Measurements from ENCODE around the gene ZNHIT6.

The ZNHIT6 gene

GRCh38 chr1:85707990-85708828 is at the start of gene ZNHIT6:
TSS of gene ZNHIT6 (minus strand) at chr1:85708433. CDS start at chr1:85708284, 149 bp downstream.
- no peak for TF ChIP-seq GATA2 (IDR thresholded peaks at IDR 0.05; ENCODE audit: low read depth, low read length)
- no peak for TF ChIP-seq GATA3 (IDR thresholded peaks at IDR 0.05; ENCODE audit: low read depth, low read length)

- TF ChIP-seq GATA3 (IDR thresholded peaks at IDR 0.05; ENCODE audit: low read depth, low read length) (no peak), GATA2 (IDR thresholded peaks at IDR 0.05; ENCODE audit: low read depth, low read length) (no peak)
These were observed 48.6 kb upstream of the ZNHIT6 start for GRCh38 chr1:85756864-85757263.

GRCh38 chr1:85748120-85748519 is 39.9 kb upstream of the ZNHIT6 start:
- TF ChIP-seq GATA3 (IDR thresholded peaks at IDR 0.05; ENCODE audit: low read depth, low read length) (no peak), GATA2 (IDR thresholded peaks at IDR 0.05; ENCODE audit: low read depth, low read length) (no peak)

- TF ChIP-seq GATA2 (IDR thresholded peaks at IDR 0.05; ENCODE audit: low read depth, low read length) (no peak), GATA3 (IDR thresholded peaks at IDR 0.05; ENCODE audit: low read depth, low read length) (no peak)
These were observed 38.5 kb upstream of the ZNHIT6 start for GRCh38 chr1:85746777-85747176.

- TF ChIP-seq GATA3 (IDR thresholded peaks at IDR 0.05; ENCODE audit: low read depth, low read length) (no peak), GATA2 (IDR thresholded peaks at IDR 0.05; ENCODE audit: low read depth, low read length) (no peak)
These were observed 35.6 kb upstream of the ZNHIT6 start for GRCh38 chr1:85743814-85744213.

- TF ChIP-seq GATA2 (IDR thresholded peaks at IDR 0.05; ENCODE audit: low read depth, low read length), result no peak
- TF ChIP-seq GATA3 (IDR thresholded peaks at IDR 0.05; ENCODE audit: low read depth, low read length), result no peak
These were observed 26.7 kb upstream of the ZNHIT6 start for GRCh38 chr1:85734931-85735330.

GRCh38 chr1:85718678-85719340 is 10.6 kb upstream of the ZNHIT6 start:
- TF ChIP-seq GATA3 (IDR thresholded peaks at IDR 0.05; ENCODE audit: low read depth, low read length), result no peak
- TF ChIP-seq GATA2 (IDR thresholded peaks at IDR 0.05; ENCODE audit: low read depth, low read length), result no peak

GRCh38 chr1:85708829-85709227 is 595 bp upstream of the ZNHIT6 start:
- TF ChIP-seq GATA3 (IDR thresholded peaks at IDR 0.05; ENCODE audit: low read depth, low read length) (no peak), GATA2 (IDR thresholded peaks at IDR 0.05; ENCODE audit: low read depth, low read length) (no peak)

GRCh38 chr1:85707267-85707989 is 805 bp downstream of the ZNHIT6 start:
- TF ChIP-seq GATA2 (IDR thresholded peaks at IDR 0.05; ENCODE audit: low read depth, low read length) (no peak), GATA3 (IDR thresholded peaks at IDR 0.05; ENCODE audit: low read depth, low read length) (no peak)

- TF ChIP-seq GATA3 (IDR thresholded peaks at IDR 0.05; ENCODE audit: low read depth, low read length), result no peak
- TF ChIP-seq GATA2 (IDR thresholded peaks at IDR 0.05; ENCODE audit: low read depth, low read length), result no peak
These were observed 2.3 kb downstream of the ZNHIT6 start for GRCh38 chr1:85705940-85706339.

- no peak for TF ChIP-seq GATA2 (IDR thresholded peaks at IDR 0.05; ENCODE audit: low read depth, low read length)
- peak; percentile 32; the same call in 1 of the 2 replicates for TF ChIP-seq GATA3 (IDR thresholded peaks at IDR 0.05; ENCODE audit: low read depth, low read length)
These were observed 7.8 kb downstream of the ZNHIT6 start for GRCh38 chr1:85700422-85700821.

- TF ChIP-seq GATA3 (IDR thresholded peaks at IDR 0.05; ENCODE audit: low read depth, low read length) (no peak), GATA2 (IDR thresholded peaks at IDR 0.05; ENCODE audit: low read depth, low read length) (no peak)
These were observed 10.3 kb downstream of the ZNHIT6 start for GRCh38 chr1:85697895-85698294.

- TF ChIP-seq GATA2 (IDR thresholded peaks at IDR 0.05; ENCODE audit: low read depth, low read length) (no peak), GATA3 (IDR thresholded peaks at IDR 0.05; ENCODE audit: low read depth, low read length) (no peak)
These were observed 15.4 kb downstream of the ZNHIT6 start for GRCh38 chr1:85692730-85693314.
